Choroid plexus epithelial cell (primary cell): ENCODE data around the gene FCER2.
A peak's percentile ranks its signal among the peaks of the same experiment; 100 is the strongest.
"Not testable (repeated sequence)": the region's sequence is repeated elsewhere in the genome, so short reads cannot be mapped to it uniquely, and the experiment has no call there.

Source experiments
- DNase-seq: peaks from one replicate; pipeline ENCODE4 v3.0.0-alpha.2; 2010; ENCODE audit warnings: low read depth
- H3K4me3 ChIP-seq: 2 replicates; pipeline ENCODE4 v1.5.1; 2011; ENCODE audit warnings: low read depth, mild to moderate bottlenecking, control low read depth, low read length, moderate library complexity
- CTCF ChIP-seq: conservative IDR thresholded peaks from 2 replicates; pipeline ENCODE4 v1.5.1; 2011; ENCODE audit warnings: low read depth, mild to moderate bottlenecking, control low read depth, inconsistent platforms, low read length, moderate library complexity

Gene FCER2, protein sequence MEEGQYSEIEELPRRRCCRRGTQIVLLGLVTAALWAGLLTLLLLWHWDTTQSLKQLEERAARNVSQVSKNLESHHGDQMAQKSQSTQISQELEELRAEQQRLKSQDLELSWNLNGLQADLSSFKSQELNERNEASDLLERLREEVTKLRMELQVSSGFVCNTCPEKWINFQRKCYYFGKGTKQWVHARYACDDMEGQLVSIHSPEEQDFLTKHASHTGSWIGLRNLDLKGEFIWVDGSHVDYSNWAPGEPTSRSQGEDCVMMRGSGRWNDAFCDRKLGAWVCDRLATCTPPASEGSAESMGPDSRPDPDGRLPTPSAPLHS

DNA sequence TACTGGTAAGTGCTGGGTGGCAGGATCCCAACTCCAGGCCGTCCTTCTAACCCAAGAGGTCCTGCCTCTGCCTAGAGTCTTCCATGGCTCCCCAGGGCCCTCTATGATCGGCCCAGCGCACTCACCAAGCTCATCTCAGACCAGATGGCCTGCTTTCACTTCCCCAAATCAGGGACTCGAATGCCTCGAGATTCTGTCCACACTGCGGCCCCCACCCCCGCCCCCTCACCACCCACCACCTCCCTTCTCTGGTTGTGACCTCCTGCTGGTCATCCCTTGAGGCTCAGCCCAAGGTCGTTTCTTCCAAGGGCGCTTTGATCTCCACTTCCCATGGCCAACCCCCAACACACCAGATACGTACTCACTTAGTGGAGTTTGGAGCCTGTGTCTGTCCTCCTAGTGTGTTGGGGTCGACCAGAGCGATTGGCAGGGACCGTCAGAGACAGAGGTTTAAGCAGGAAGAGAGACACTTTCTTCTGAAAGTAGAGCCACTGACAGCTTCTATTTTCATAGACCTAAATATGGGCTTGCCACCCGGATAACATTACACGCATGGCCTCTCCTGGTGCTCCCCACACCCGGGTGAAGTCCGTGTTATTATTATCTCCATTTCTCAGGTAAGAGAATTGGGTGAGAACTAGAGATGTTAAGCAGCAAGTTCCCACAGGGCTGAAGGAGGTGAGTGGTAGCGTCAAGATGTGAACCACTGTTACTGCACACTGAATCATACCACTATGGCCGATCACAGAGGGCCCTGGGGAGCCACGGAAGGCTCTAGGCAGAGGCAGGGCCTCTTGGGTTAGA is at the start of gene FCER2:
FCER2 (minus strand) TSS at position 478 of the 804 bp plus-strand sequence. CDS start 2,371 bp downstream, outside the sequence.
- TF ChIP-seq CTCF: no peak
- H3K4me3 ChIP-seq: no peak within 1 kb of the TSS
- no peak for DNase-seq

GRCh38 chr19:7751157-7751783 is 49.3 kb upstream of the FCER2 start:
- peak; percentile 12 for DNase-seq
- no peak overlapping the region for H3K4me3 ChIP-seq
- TF ChIP-seq CTCF: no peak

DNA sequence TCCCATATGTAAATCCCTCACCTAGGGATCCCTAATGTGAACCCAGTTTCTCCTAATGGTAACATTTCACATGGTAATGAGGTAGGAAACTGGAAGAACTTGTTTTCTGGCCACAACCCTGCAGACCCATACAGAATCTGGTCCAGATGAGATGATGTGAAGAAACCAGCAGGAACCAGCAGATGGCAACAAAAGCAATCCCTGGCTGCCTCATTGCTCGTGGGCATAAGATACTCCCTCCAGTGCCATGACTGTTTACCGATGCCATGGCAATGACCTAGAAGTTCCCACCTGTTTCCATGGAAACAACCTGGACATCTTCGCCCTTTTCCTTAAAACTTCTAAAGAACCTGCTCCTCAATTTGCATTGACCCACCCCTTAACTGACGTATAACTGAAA is 46.8 kb upstream of the FCER2 start:
- H3K4me3 ChIP-seq: no peak overlapping the region
- peak; percentile 21 for DNase-seq
- peak; percentile 28 for TF ChIP-seq CTCF

DNA sequence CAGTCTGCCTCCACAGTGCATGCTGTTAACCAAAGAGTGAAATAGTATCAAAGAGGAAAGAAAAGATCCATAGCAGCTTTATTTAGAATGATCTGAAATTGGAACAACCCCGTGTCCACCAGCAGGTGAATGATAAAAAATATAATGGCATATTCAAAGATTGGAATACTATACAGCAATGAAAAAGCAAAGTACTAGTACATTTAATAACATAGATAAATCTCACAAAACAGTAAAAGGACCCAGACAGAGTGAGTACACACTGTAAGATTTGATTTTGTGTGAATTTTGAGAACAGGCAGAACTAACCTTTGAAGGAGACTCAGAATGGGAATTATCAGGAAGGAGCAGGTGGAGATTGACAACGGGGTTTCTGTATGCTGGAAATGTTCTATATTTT is 46.2 kb upstream of the FCER2 start:
- TF ChIP-seq CTCF: no peak
- DNase-seq: no peak
- H3K4me3 ChIP-seq: no peak overlapping the region

- DNase-seq: no peak
- no peak for TF ChIP-seq CTCF
- H3K4me3 ChIP-seq: no peak within 1 kb of the TSS
Measured at GRCh38 chr19:7746903-7747884, 45.3 kb upstream of the FCER2 start, which contains the start of gene CD209. CD209 (minus strand) TSS chr19:7747534; CDS start chr19:7747511, 23 bp downstream.

DNA sequence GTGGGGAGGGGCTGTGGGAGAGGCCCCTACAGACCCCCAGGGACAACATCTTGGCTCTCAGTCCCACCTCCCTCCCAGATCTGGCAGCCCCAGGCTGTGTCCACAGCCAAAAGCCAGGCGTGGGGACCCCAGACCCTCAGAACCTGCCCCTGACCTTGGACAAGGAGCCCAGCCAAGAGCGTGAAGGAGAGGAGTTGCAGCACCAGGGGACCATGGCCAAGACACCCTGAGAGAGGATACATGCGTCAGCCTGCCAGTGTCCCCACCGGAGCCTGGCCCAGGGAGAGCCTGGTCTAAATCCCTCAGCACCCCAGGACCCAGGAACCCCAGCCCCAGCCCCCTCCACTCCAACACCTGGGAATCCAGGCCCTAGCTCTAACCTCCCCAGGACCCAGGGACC is 44.4 kb upstream of the FCER2 start:
- not testable (repeated sequence) for H3K4me3 ChIP-seq, DNase-seq
